HEK293T (cell line): ENCODE data around the gene TNIK.

Experiments
- ARNT ChIP-seq: fragments of 450-650 bp; IDR thresholded peaks from 2 replicates; pipeline ENCODE4 v1.6.1; 2017; ENCODE audit warnings: mild to moderate bottlenecking
- BHLHE40 ChIP-seq: fragments of 450-650 bp; IDR thresholded peaks from 2 replicates; pipeline ENCODE4 v1.6.1; 2016; ENCODE audit warnings: mild to moderate bottlenecking, moderate library complexity, borderline replicate concordance
- CTBP1 ChIP-seq: fragments of 450-650 bp; IDR thresholded peaks from 2 replicates; pipeline ENCODE4 v1.6.1; 2016; ENCODE audit warnings: borderline replicate concordance
- ELF4 ChIP-seq: fragments of 450-650 bp; IDR thresholded peaks from 2 replicates; pipeline ENCODE4 v1.6.1; 2017; ENCODE audit warnings: antibody characterized with exemption
- FOXA1 ChIP-seq: fragments of 450-650 bp; IDR thresholded peaks from 2 replicates; pipeline ENCODE4 v1.6.1; 2016; ENCODE audit warnings: mild to moderate bottlenecking
- FOXK2 ChIP-seq: fragments of 450-650 bp; IDR thresholded peaks from 2 replicates; pipeline ENCODE4 v1.6.1; 2016; ENCODE audit warnings: mild to moderate bottlenecking
- FOXM1 ChIP-seq: fragments of 450-650 bp; IDR thresholded peaks from 2 replicates; pipeline ENCODE4 v1.6.1; 2017; ENCODE audit warnings: mild to moderate bottlenecking, borderline replicate concordance
- HDGF ChIP-seq: fragments of 450-650 bp; IDR thresholded peaks from 2 replicates; pipeline ENCODE4 v1.6.1; 2017; ENCODE audit warnings: antibody characterized with exemption, borderline replicate concordance
- LEF1 ChIP-seq: fragments of 450-650 bp; IDR thresholded peaks from 2 replicates; pipeline ENCODE4 v1.6.1; 2017; ENCODE audit warnings: mild to moderate bottlenecking, borderline replicate concordance
- NFRKB ChIP-seq: fragments of 450-650 bp; IDR thresholded peaks from 2 replicates; pipeline ENCODE4 v1.6.1; 2016; ENCODE audit warnings: mild to moderate bottlenecking, moderate library complexity
- SP1 ChIP-seq: fragments of 450-650 bp; IDR thresholded peaks from 2 replicates; pipeline ENCODE4 v1.6.1; 2017
- SUZ12 ChIP-seq: fragments of 450-650 bp; IDR thresholded peaks from 2 replicates; pipeline ENCODE4 v1.6.1; 2016; ENCODE audit warnings: mild to moderate bottlenecking
- TARDBP ChIP-seq: fragments of 450-650 bp; IDR thresholded peaks from 2 replicates; pipeline ENCODE4 v1.6.1; 2016
- ZNF384 ChIP-seq: fragments of 450-650 bp; IDR thresholded peaks from 2 replicates; pipeline ENCODE4 v1.6.1; 2016

- no peak for TF ChIP-seq ARNT
- no peak for TF ChIP-seq FOXM1
- no peak for TF ChIP-seq BHLHE40
- TF ChIP-seq LEF1, result no peak
- no peak for TF ChIP-seq HDGF
- TF ChIP-seq TARDBP, result no peak
- TF ChIP-seq SUZ12, result no peak
- TF ChIP-seq CTBP1, result no peak
- no peak for TF ChIP-seq SP1
- no peak for TF ChIP-seq FOXK2
- TF ChIP-seq ELF4, result no peak
- TF ChIP-seq FOXA1, result no peak
- no peak for TF ChIP-seq NFRKB
- no peak for TF ChIP-seq ZNF384
Observed at GRCh38 chr3:171429635-171430034, 30.6 kb downstream of the TNIK start.
